Measurements from ENCODE around the gene NAALADL2.
"Not testable (repeated sequence)": the region's sequence is repeated elsewhere in the genome, so short reads cannot be mapped to it uniquely, and the experiment has no call there.

NAALADL2 gene

GRCh38 chr3:175222356-175222755 lies 363.2 kb downstream of the NAALADL2 start:
- peak; percentile 27 for DNase-seq

- no peak for DNase-seq
Observed at GRCh38 chr3:175224051-175224450, 364.9 kb downstream of the NAALADL2 start.

- no peak for DNase-seq
Observed at GRCh38 chr3:175226444-175226843, 367.3 kb downstream of the NAALADL2 start.

- DNase-seq = no peak
Observed at GRCh38 chr3:175227126-175227525, 368.0 kb downstream of the NAALADL2 start.

GRCh38 chr3:175233957-175234940 lies 375.1 kb downstream of the NAALADL2 start:
- DNase-seq = no peak

- no peak for DNase-seq
Observed at GRCh38 chr3:175238801-175239200, 379.7 kb downstream of the NAALADL2 start.

GRCh38 chr3:175240921-175241320 lies 381.8 kb downstream of the NAALADL2 start:
- DNase-seq = no peak

GRCh38 chr3:175242243-175242642 lies 383.1 kb downstream of the NAALADL2 start:
- DNase-seq = no peak

GRCh38 chr3:175246234-175246633 lies 387.1 kb downstream of the NAALADL2 start:
- DNase-seq = no peak

GRCh38 chr3:175246766-175247165 lies 387.6 kb downstream of the NAALADL2 start:
- no peak for DNase-seq

- no peak for DNase-seq
Observed at GRCh38 chr3:175247629-175248028, 388.5 kb downstream of the NAALADL2 start.

GRCh38 chr3:175248832-175249231 lies 389.7 kb downstream of the NAALADL2 start:
- DNase-seq = no peak

- DNase-seq = no peak
Observed at GRCh38 chr3:175255698-175256097, 396.6 kb downstream of the NAALADL2 start.

- DNase-seq = no peak
Observed at GRCh38 chr3:175257123-175257522, 398.0 kb downstream of the NAALADL2 start.

GRCh38 chr3:175258763-175259162 lies 399.6 kb downstream of the NAALADL2 start:
- DNase-seq = no peak

- DNase-seq = no peak
Observed at GRCh38 chr3:175260145-175260794, 401.1 kb downstream of the NAALADL2 start.

- no peak for DNase-seq
Observed at GRCh38 chr3:175266478-175266877, 407.3 kb downstream of the NAALADL2 start.

GRCh38 chr3:175267121-175267531 lies 408.0 kb downstream of the NAALADL2 start:
- DNase-seq = no peak

GRCh38 chr3:175267561-175267960 lies 408.4 kb downstream of the NAALADL2 start:
- DNase-seq = no peak

GRCh38 chr3:175269394-175269793 lies 410.3 kb downstream of the NAALADL2 start:
- DNase-seq = no peak

- no peak for DNase-seq
Observed at GRCh38 chr3:175270198-175270837, 411.2 kb downstream of the NAALADL2 start.

- DNase-seq = no peak
Observed at GRCh38 chr3:175270866-175271265, 411.7 kb downstream of the NAALADL2 start.

GRCh38 chr3:175271465-175271864 lies 412.3 kb downstream of the NAALADL2 start:
- DNase-seq = not testable (repeated sequence)

- DNase-seq = no peak
Observed at GRCh38 chr3:175272392-175272791, 413.3 kb downstream of the NAALADL2 start.

Data from NCI-H1694 treated with DMSO at 0.1 percent for 48 hours (cell line).